ENCODE data around the gene PHKA2.
"Not testable (repeated sequence)": the region's sequence is repeated elsewhere in the genome, so short reads cannot be mapped to it uniquely, and the experiment has no call there.

Gene PHKA2

GRCh38 chrX:18872621-18873020, 111.3 kb downstream of the PHKA2 start:
- FAIRE-seq (no peak), DNase-seq (ENCODE audit: insufficient read length, low spot score) (no peak)

- DNase-seq (ENCODE audit: insufficient read length, low spot score) (no peak), FAIRE-seq (no peak)
These were observed 111.9 kb downstream of the PHKA2 start for GRCh38 chrX:18871970-18872369.

DNA sequence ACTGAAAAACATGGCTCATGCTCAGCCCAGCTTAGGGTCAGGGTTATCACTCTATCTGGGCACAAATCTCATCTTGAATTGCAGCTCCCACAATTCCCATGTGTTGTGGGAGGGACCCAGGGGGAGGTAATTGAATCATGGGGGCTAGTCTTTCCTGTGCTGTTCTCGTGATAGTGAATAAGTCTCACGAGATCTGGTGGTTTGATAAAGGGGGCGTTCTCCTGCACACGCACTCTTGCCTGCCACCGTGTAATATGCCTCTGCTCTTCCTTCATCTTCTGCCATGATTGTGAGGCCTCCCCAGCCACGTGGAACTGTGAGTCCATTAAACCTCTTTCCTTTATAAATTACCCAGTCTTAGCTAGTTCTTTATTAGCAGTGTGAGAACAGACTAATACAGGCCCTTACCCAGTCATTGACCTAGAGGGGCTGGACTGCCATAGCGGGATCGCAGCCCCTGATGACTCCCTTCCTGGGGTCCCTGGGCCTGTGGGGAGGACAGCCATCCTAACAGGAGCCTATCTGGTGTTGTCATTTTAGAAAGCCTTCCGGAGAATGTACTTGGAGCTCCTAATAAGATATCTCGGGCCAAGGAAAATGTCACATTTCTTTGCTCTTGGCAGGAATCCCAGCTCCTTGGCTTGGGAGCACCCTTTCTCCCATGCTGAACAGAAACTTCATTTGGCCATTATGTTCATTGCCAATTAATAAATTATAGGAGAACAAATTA, 112.6 kb downstream of the PHKA2 start:
- FAIRE-seq (no peak), DNase-seq (ENCODE audit: insufficient read length, low spot score) (no peak)

- no peak for DNase-seq (ENCODE audit: insufficient read length, low spot score)
- FAIRE-seq, result no peak
These were observed 119.5 kb downstream of the PHKA2 start for GRCh38 chrX:18864390-18864920.

DNA sequence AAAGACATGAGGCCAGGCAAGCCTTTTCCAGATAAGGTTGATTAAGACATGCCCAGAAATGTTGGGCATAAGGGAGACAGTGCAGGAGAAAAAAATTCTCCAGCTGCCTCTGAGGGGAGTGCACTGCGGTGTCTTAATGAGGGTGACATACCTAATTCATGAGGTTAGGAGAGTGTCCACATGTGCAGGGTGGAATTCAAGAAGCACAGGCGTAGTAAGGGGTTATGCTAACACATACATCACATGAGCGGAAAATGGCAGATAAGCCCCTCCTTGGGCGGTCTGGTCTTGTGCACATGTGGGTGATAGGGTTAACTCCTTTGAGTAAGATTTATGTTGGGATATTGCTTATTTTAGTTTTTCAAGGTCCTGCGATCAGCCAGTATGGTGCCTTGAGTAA, 122.4 kb downstream of the PHKA2 start:
- DNase-seq (ENCODE audit: insufficient read length, low spot score) (no peak), FAIRE-seq (no peak)

GRCh38 chrX:18856645-18856997, 127.3 kb downstream of the PHKA2 start:
- no peak for FAIRE-seq

GRCh38 chrX:18855919-18856644, 127.8 kb downstream of the PHKA2 start:
- peak; percentile 96 for FAIRE-seq
- peak; percentile 15 for DNase-seq (ENCODE audit: insufficient read length, low spot score)

More at GRCh38 chrX:18856645-18856997, 127.3 kb downstream of the PHKA2 start:
- no peak for DNase-seq (ENCODE audit: insufficient read length, low spot score)

GRCh38 chrX:18847901-18848300, 136.0 kb downstream of the PHKA2 start:
- FAIRE-seq; DNase-seq (ENCODE audit: insufficient read length, low spot score): not testable (repeated sequence)

Measured in GM19239 (cell line).